Measurements from ENCODE around the gene PBRM1.

DNA sequence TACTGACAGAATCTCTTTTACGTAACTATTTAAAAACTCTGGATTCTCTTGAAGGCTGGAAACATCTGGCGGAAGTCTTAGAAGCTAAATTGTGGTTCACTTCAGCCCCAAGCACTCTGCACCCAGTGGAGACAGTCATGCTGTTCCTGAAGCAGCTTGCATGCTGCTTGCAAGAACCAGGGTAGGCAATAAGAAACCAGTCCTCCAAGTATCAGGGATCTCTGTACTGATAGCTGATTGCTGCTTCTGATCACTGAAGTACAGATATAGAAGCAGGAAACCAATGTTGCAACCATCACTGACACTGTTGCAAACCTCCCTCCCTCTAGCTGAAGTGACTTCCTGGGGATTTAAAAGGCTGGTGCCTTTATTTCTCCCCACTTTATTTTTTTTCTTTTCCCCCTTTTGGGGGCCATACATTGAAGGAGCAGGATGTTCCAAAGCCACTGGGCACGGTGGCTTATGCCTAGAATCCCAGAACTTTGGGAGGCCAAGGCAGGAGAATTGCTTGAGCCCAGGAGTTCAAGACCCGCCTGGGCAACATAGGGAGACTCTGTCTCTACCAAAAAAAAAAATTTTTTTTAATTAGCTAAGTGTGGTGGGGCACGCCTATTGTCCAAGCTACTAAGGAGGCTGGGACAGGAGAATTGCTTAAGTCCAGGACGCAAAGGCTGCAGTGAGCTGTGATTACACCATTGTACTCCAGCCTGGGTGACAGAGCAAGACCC, 35.5 kb upstream of the PBRM1 start:
- TF ChIP-seq, protein P1, sequence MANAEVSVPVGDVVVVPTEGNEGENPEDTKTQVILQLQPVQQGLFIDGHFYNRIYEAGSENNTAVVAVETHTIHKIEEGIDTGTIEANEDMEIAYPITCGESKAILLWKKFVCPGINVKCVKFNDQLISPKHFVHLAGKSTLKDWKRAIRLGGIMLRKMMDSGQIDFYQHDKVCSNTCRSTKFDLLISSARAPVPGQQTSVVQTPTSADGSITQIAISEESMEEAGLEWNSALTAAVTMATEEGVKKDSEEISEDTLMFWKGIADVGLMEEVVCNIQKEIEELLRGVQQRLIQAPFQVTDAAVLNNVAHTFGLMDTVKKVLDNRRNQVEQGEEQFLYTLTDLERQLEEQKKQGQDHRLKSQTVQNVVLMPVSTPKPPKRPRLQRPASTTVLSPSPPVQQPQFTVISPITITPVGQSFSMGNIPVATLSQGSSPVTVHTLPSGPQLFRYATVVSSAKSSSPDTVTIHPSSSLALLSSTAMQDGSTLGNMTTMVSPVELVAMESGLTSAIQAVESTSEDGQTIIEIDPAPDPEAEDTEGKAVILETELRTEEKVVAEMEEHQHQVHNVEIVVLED (CRISPR knock-in tag; IDR thresholded peaks at IDR 0.05; ENCODE audit: borderline replicate concordance), result no peak
- TF ChIP-seq ZNF816 (CRISPR knock-in tag; IDR thresholded peaks at IDR 0.05; ENCODE audit: borderline replicate concordance) (no peak), POLR2A (IDR thresholded peaks at IDR 0.05; ENCODE audit: insufficient read depth in 1 of 2, low read depth in 2 of 2, low read length in 2 of 2) (no peak)
